ENCODE data around the gene MRPL34.
"Not testable (repeated sequence)": the region's sequence is repeated elsewhere in the genome, so short reads cannot be mapped to it uniquely, and the experiment has no call there.

The MRPL34 gene

GRCh38 chr19:17286263-17286662, 19.4 kb upstream of the MRPL34 start:
- DNase-seq, result no peak

GRCh38 chr19:17286752-17287151, 18.9 kb upstream of the MRPL34 start:
- no peak for DNase-seq

GRCh38 chr19:17289489-17289888, 16.2 kb upstream of the MRPL34 start:
- no peak for DNase-seq

GRCh38 chr19:17292301-17293074, 13.2 kb upstream of the MRPL34 start:
- DNase-seq, result no peak

- DNase-seq, result no peak
Observed at GRCh38 chr19:17293605-17294004, 12.1 kb upstream of the MRPL34 start.

- no peak for DNase-seq
Observed at GRCh38 chr19:17294051-17294891, 11.4 kb upstream of the MRPL34 start.

GRCh38 chr19:17295551-17295950, 10.1 kb upstream of the MRPL34 start:
- DNase-seq, result not testable (repeated sequence)

- DNase-seq, result no peak
Observed at GRCh38 chr19:17296273-17296672, 9.4 kb upstream of the MRPL34 start.

- DNase-seq, result no peak
Observed at GRCh38 chr19:17296976-17297375, 8.7 kb upstream of the MRPL34 start.

GRCh38 chr19:17300992-17301619, 4.6 kb upstream of the MRPL34 start:
- DNase-seq, result no peak

GRCh38 chr19:17302391-17303166, 3.1 kb upstream of the MRPL34 start:
- DNase-seq, result no peak

GRCh38 chr19:17303167-17303939, 2.3 kb upstream of the MRPL34 start, which contains the start of gene ABHD8:
Gene ABHD8 (minus strand): TSS chr19:17303425. CDS start chr19:17301616, 1,809 bp downstream.
- DNase-seq, result peak; percentile 84

- DNase-seq, result no peak
Observed at GRCh38 chr19:17303940-17304267, 1.8 kb upstream of the MRPL34 start.

GRCh38 chr19:17304386-17305215, 1.1 kb upstream of the MRPL34 start:
- peak; percentile 45 for DNase-seq

- DNase-seq, result no peak
Observed at GRCh38 chr19:17305216-17305516, 506 bp upstream of the MRPL34 start.

GRCh38 chr19:17306285-17306714, 628 bp downstream of the MRPL34 start:
- DNase-seq, result peak; percentile 9

- no peak for DNase-seq
Observed at GRCh38 chr19:17307876-17308377, 2.3 kb downstream of the MRPL34 start.

- peak; percentile 95 for DNase-seq
Observed at GRCh38 chr19:17309198-17309964, 3.7 kb downstream of the MRPL34 start, which contains the start of gene DDA1. Gene DDA1 (plus strand): TSS chr19:17309563. CDS start chr19:17309655, 92 bp downstream.

- DNase-seq, result no peak
Observed at GRCh38 chr19:17309965-17310461, 4.3 kb downstream of the MRPL34 start.

Data from NCI-H2029 treated with DMSO at 0.1 percent for 48 hours (cell line).